Neuronal stem cell (in vitro differentiated cells): ENCODE measurements around the gene HIPK2.

ENCODE experiments used
- DNase-seq: peaks from one replicate; pipeline ENCODE4 v3.0.0-alpha.2; 2013; ENCODE audit warnings: low spot score
- H2AFZ ChIP-seq: one replicate; pipeline ENCODE4 v1.6.1; 2013; ENCODE audit warnings: mild to moderate bottlenecking, low read length, inconsistent platforms
- H2AK5ac ChIP-seq: 2 replicates; pipeline ENCODE4 v1.6.1; 2013; ENCODE audit warnings: low read depth, mild to moderate bottlenecking, inconsistent platforms, low read length, moderate library complexity, mixed read lengths
- H2BK120ac ChIP-seq: 2 replicates; pipeline ENCODE4 v1.6.1; 2013; ENCODE audit warnings: low read depth, mild to moderate bottlenecking, inconsistent platforms, low read length, moderate library complexity, mixed read lengths
- H2BK12ac ChIP-seq: one replicate; pipeline ENCODE4 v1.6.1; 2013; ENCODE audit warnings: low read length, inconsistent platforms
- H2BK15ac ChIP-seq: 2 replicates; pipeline ENCODE4 v1.6.1; 2013; ENCODE audit warnings: mild to moderate bottlenecking, low read length, inconsistent platforms, mixed read lengths
- H2BK5ac ChIP-seq: one replicate; pipeline ENCODE4 v1.6.1; 2013; ENCODE audit warnings: inconsistent platforms, mild to moderate bottlenecking, low read length, moderate library complexity
- H3K14ac ChIP-seq: one replicate; pipeline ENCODE4 v1.6.1; 2013; ENCODE audit warnings: low read length, inconsistent platforms
- H3K18ac ChIP-seq: 2 replicates; pipeline ENCODE4 v1.6.1; 2013; ENCODE audit warnings: low read length, inconsistent platforms
- H3K23ac ChIP-seq: 2 replicates; pipeline ENCODE4 v1.6.1; 2013; ENCODE audit warnings: low read depth, mild to moderate bottlenecking, mixed read lengths, low read length, inconsistent platforms; ENCODE audit not compliant: poor library complexity
- H3K27ac ChIP-seq: replicated peaks from 3 replicates; pipeline ENCODE4 v1.5.1; 2013; ENCODE audit warnings: low read length, inconsistent platforms
- H3K27me3 ChIP-seq, 3 experiments: 2 replicates each; pipeline ENCODE4 v1.6.1; 2013; ENCODE audit warnings: low read length in 3 of 3, mild to moderate bottlenecking in 2 of 3, inconsistent platforms in 1 of 3, low read depth in 1 of 3, mixed read lengths in 1 of 3, moderate library complexity in 1 of 3; ENCODE audit not compliant: control insufficient read depth in 3 of 3, insufficient read depth in 3 of 3
- H3K36me3 ChIP-seq, 2 donors: replicated peaks in 1 of 2; 2 replicates each; pipeline ENCODE4 v1.6.1; 2013; ENCODE audit warnings: low read length in 2 of 2; ENCODE audit not compliant: control insufficient read depth in 2 of 2, insufficient read depth in 2 of 2
- H3K4ac ChIP-seq: 2 replicates; pipeline ENCODE4 v1.6.1; 2013; ENCODE audit warnings: inconsistent platforms, mild to moderate bottlenecking, low read length, moderate library complexity
- H3K4me1 ChIP-seq, 2 donors: 1 replicate in 1 of 2; 2 replicates in 1 of 2; pipeline ENCODE4 v1.6.1; 2013; ENCODE audit warnings: low read length in 2 of 2, low read depth in 1 of 2; ENCODE audit not compliant: control insufficient read depth in 2 of 2, insufficient read depth in 1 of 2
- H3K4me2 ChIP-seq: one replicate; pipeline ENCODE4 v1.6.1; 2013; ENCODE audit warnings: mild to moderate bottlenecking, low read length, inconsistent platforms; ENCODE audit not compliant: insufficient read depth, poor library complexity, severe bottlenecking
- H3K4me3 ChIP-seq, 2 donors: 2 replicates each; pipeline ENCODE4 v1.5.1; 2013; ENCODE audit warnings: low read length in 2 of 2, mild to moderate bottlenecking in 2 of 2, inconsistent platforms in 1 of 2, moderate library complexity in 1 of 2
- H3K79me1 ChIP-seq: one replicate; pipeline ENCODE4 v1.6.1; 2013; ENCODE audit warnings: low read depth, mild to moderate bottlenecking, inconsistent platforms, low read length, moderate library complexity
- H3K9ac ChIP-seq: one replicate; pipeline ENCODE4 v1.6.1; 2013; ENCODE audit warnings: mild to moderate bottlenecking, low read depth, low read length, inconsistent platforms; ENCODE audit not compliant: poor library complexity
- H3K9me3 ChIP-seq, 2 donors: replicated peaks in 1 of 2; 2 replicates each; pipeline versions ENCODE3 to v1.6.1; 2013; ENCODE audit warnings: low read length in 2 of 2, mild to moderate bottlenecking in 2 of 2, inconsistent platforms in 1 of 2, low read depth in 1 of 2, mixed read lengths in 1 of 2, moderate library complexity in 1 of 2; ENCODE audit not compliant: control insufficient read depth in 2 of 2, insufficient read depth in 1 of 2
- H4K8ac ChIP-seq: one replicate; pipeline ENCODE4 v1.6.1; 2013; ENCODE audit warnings: low read depth, mild to moderate bottlenecking, inconsistent platforms, low read length, moderate library complexity
- H4K91ac ChIP-seq: one replicate; pipeline ENCODE4 v1.6.1; 2013; ENCODE audit warnings: low read length, low read depth, mild to moderate bottlenecking, inconsistent platforms; ENCODE audit not compliant: poor library complexity
- WGBS, 2 donors: extraction: QIAGEN DNeasy Blood & Tissue Kit; methylation state at CpG; one replicate each; pipeline ENCODE4 v1.1.7; 2013; ENCODE audit warnings: missing lambda C conversion rate in 2 of 2, mixed read lengths in 1 of 2; ENCODE audit not compliant: insufficient read length in 2 of 2, insufficient replicate concordance in 1 of 2; ENCODE audit errors: extremely low coverage in 2 of 2; 5-methylcytosine and 5-hydroxymethylcytosine counted together

Gene HIPK2

DNA sequence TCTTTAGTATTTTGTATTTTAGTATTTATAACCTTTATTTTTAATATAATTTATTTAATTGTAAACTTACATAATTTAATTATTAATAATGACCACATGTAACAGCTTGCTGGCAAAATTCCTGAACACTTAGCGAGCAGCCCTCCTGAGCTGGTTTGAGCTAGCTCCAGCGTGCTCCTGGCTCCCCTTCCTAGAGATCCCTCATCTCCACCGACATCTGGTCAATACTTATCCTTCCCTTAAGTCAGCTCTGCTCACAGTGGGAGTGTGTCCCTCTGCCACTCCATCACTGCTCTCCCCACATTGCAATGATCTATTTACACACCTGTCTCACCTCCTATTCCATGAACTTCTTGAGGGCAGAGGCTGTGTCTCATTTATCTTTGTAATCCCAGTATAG is 30.6 kb upstream of the HIPK2 start:
- no peak overlapping the region for H3K27ac ChIP-seq
- H3K79me1 ChIP-seq = no peaks in the 10 kb centered on the region
- H3K9ac ChIP-seq = no peak overlapping the region
- no peak overlapping the region for H4K8ac ChIP-seq
- no peak for DNase-seq
- H3K23ac ChIP-seq = no peak overlapping the region
- no peak overlapping the region for H2AFZ ChIP-seq
- no peak overlapping the region for H2BK120ac ChIP-seq
- peaks cover 0 to 2% of the 10 kb centered on the region in 2 donors for H3K4me1 ChIP-seq
- H3K4me3 ChIP-seq = no peak overlapping the region
- H3K27me3 ChIP-seq = no peaks in the 10 kb centered on the region
- H3K9me3 ChIP-seq = peaks cover 2 to 10% of the 10 kb centered on the region in 2 donors
- no peak overlapping the region for H3K4me2 ChIP-seq
- no peaks in the 10 kb centered on the region for H3K36me3 ChIP-seq
- H2BK5ac ChIP-seq = no peak overlapping the region
- H2BK12ac ChIP-seq = no peak overlapping the region
- H3K14ac ChIP-seq = no peak overlapping the region
- H4K91ac ChIP-seq = no peak overlapping the region
- WGBS, 2 donors = no CpG with 5 or more reads among the region's 3 CpGs
- H3K4ac ChIP-seq = no peak overlapping the region
- no peak overlapping the region for H2BK15ac ChIP-seq
- no peak overlapping the region for H2AK5ac ChIP-seq
- H3K18ac ChIP-seq = no peak overlapping the region

GRCh38 chr7:139807009-139807408 is 29.2 kb upstream of the HIPK2 start:
- no peak overlapping the region for H2BK120ac ChIP-seq
- H2AFZ ChIP-seq = no peak overlapping the region
- no peak overlapping the region for H3K4ac ChIP-seq
- H3K27me3 ChIP-seq = no peaks in the 10 kb centered on the region
- peaks cover 2 to 13% of the 10 kb centered on the region in 2 donors for H3K9me3 ChIP-seq
- no peaks in the 10 kb centered on the region for H3K36me3 ChIP-seq
- no peak for DNase-seq
- no peak overlapping the region for H2AK5ac ChIP-seq
- H3K14ac ChIP-seq = no peak overlapping the region
- H3K4me1 ChIP-seq = peaks cover 0 to 2% of the 10 kb centered on the region in 2 donors
- H3K27ac ChIP-seq = no peak overlapping the region
- no peak overlapping the region for H2BK12ac ChIP-seq
- no peak overlapping the region for H3K4me3 ChIP-seq
- no peak overlapping the region for H3K23ac ChIP-seq
- H3K18ac ChIP-seq = no peak overlapping the region
- no peak overlapping the region for H4K8ac ChIP-seq
- no peaks in the 10 kb centered on the region for H3K79me1 ChIP-seq
- WGBS, 2 donors = no CpG with 5 or more reads among the region's 3 CpGs
- H2BK5ac ChIP-seq = no peak overlapping the region
- H2BK15ac ChIP-seq = no peak overlapping the region
- no peak overlapping the region for H4K91ac ChIP-seq
- H3K4me2 ChIP-seq = no peak overlapping the region
- H3K9ac ChIP-seq = no peak overlapping the region

- H3K14ac ChIP-seq = no peak overlapping the region
- H2AFZ ChIP-seq = no peak overlapping the region
- peaks cover 2 to 13% of the 10 kb centered on the region in 2 donors for H3K9me3 ChIP-seq
These were observed 26.8 kb upstream of the HIPK2 start for GRCh38 chr7:139804571-139804970.

DNA sequence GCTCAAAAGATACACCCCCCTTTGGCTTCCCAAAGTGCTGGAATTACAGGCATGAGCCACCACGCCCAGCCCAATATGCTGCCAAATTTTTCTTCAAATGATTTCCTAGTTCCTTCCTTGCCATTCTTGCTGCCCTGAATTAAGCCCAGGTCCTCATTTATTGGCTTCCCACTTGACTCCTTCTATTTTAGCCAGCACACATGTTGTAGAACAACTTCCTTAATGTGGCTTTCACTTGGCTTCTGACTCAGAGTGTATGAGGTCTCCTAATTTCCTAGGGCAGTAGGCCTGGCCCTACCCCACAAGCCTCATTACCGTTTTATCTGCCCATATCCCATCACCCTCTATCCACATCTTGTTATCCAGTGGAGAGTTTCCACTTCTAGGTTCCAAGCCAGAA is 21.8 kb upstream of the HIPK2 start:
- peaks cover 0 to 2% of the 10 kb centered on the region in 2 donors for H3K4me1 ChIP-seq
- no peak overlapping the region for H3K18ac ChIP-seq
- H2AK5ac ChIP-seq = no peak overlapping the region
- no peak overlapping the region for H4K8ac ChIP-seq
- no peak overlapping the region for H3K23ac ChIP-seq
- H2BK5ac ChIP-seq = no peak overlapping the region
- no peak overlapping the region for H3K4ac ChIP-seq
- H3K79me1 ChIP-seq = no peaks in the 10 kb centered on the region
- no peak overlapping the region for H3K27ac ChIP-seq
- no peak overlapping the region for H2BK15ac ChIP-seq
- no peak for DNase-seq
- no peak overlapping the region for H4K91ac ChIP-seq
- H3K9me3 ChIP-seq = peaks cover 1 to 13% of the 10 kb centered on the region in 2 donors
- no peak overlapping the region for H2AFZ ChIP-seq
- no peak overlapping the region for H3K14ac ChIP-seq
- no peak overlapping the region for H3K4me3 ChIP-seq
- no peak overlapping the region for H2BK12ac ChIP-seq
- peaks cover 0 to 1% (median 0%) of the 10 kb centered on the region in 3 experiments for H3K27me3 ChIP-seq
- no peak overlapping the region for H2BK120ac ChIP-seq
- H3K4me2 ChIP-seq = no peak overlapping the region
- no CpG with 5 or more reads among the region's 2 CpGs for WGBS, 2 donors
- no peaks in the 10 kb centered on the region for H3K36me3 ChIP-seq
- no peak overlapping the region for H3K9ac ChIP-seq

More at GRCh38 chr7:139804571-139804970, 26.8 kb upstream of the HIPK2 start:
- Histone ChIP-seq H3K4ac (no peak overlapping the region), H3K4me1 (peaks cover 0 to 2% of the 10 kb centered on the region in 2 donors), H3K4me3 (no peak overlapping the region), H2BK120ac (no peak overlapping the region), H3K27ac (no peak overlapping the region), H3K79me1 (no peaks in the 10 kb centered on the region), H3K9ac (no peak overlapping the region), H3K4me2 (no peak overlapping the region), H2BK5ac (no peak overlapping the region), H3K18ac (no peak overlapping the region), H3K27me3 (no peaks in the 10 kb centered on the region), H3K23ac (no peak overlapping the region), H2AK5ac (no peak overlapping the region), H2BK12ac (no peak overlapping the region), H2BK15ac (no peak overlapping the region), H4K91ac (no peak overlapping the region), H4K8ac (no peak overlapping the region), H3K36me3 (no peaks in the 10 kb centered on the region)
- DNase-seq = no peak
- WGBS, 2 donors = no CpG with 5 or more reads among the region's 1 CpG
